Activated CD4-positive, alpha-beta T cell treated with anti-CD3 and anti-CD28 coated beads, Interleukin-2, amount 50 U/mL, for 24 hours (primary cell): ENCODE data around the gene SNTB2.
"Not testable (repeated sequence)": the region's sequence is repeated elsewhere in the genome, so short reads cannot be mapped to it uniquely, and the experiment has no call there.

Experiments used
- DNase-seq, 2 donors: peaks; one replicate each; pipeline ENCODE4 v3.0.0-alpha.2; 2020; ENCODE audit warnings: low read depth in 1 of 2, low spot score in 1 of 2

The SNTB2 gene

GRCh38 chr16:69283851-69284250 is 96.9 kb downstream of the SNTB2 start:
- DNase-seq = no peak

DNA sequence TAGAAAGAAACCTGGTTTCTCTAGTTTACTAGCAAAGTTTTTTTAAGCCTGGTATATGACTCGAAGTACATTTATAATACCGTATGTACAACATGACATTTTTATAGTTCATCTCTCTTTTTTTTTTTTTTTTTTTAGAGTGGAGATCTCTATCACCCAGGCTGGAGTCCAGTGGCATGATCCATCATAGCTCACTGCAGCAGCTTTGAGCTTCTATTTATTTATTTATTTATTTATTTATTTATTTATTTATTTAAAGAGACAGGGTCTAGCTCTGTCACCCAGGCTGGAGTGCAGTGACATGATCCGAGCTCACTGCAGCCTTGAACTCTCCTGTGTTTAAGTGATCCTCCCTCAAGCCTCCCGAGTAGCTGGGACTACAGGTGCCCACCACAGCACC is 98.3 kb downstream of the SNTB2 start:
- DNase-seq = no peak

DNA sequence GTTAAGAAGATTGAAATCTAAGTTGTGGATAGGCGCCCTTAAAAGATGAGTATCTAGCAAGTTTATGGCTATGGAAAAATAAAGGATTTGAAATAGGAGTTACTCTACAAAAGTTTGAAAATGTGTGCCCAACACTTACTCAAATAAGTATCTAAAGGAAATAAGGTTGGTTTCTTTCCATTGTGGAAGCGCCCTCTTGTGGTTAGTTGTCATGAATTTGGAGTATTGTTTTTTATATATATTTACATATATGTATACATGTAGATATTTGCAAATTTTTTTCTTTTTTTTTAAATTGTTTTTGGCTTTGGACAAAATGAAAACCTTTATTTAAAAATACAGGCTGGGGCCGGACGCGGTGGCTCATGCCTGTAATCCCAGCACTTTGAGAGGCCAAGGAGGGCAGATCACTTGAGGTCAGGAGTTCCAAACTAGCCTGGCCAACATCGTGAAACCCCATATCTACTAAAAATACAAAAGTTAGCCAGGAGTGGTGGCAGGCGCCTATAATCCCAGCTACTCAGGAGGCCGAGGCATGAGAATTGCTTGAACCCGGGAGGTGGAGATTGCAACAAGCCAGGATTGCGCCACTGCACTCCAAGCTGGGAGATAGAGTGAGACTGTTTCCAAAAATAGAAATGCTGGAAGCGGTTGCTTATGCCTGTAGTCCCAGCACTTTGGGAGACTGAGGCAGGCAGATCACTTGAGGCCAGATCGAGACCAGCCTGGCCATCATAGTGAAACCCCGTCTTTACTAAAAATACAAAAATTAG is 100.2 kb downstream of the SNTB2 start:
- DNase-seq = peak in 1 of 2 donors; percentile 56

DNA sequence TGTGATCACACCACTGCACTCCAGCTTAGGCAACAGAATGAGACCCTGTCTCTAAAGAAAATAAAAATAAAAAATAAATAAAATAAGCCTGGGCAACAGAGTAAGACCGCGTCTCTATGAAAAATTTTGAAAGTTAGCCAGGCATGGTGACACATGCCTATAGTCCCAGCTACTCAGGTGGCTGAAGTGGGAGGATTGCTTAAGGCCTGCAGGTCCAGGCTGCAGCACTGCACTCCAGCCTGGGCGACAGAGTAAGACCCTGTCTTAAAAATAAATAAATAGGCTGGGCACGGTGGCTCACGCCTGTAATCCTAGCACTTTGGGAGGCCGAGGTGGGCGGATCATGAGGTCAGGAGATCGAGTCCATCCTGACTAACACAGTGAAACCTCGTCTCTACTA is 104.7 kb downstream of the SNTB2 start:
- not testable (repeated sequence) for DNase-seq

DNA sequence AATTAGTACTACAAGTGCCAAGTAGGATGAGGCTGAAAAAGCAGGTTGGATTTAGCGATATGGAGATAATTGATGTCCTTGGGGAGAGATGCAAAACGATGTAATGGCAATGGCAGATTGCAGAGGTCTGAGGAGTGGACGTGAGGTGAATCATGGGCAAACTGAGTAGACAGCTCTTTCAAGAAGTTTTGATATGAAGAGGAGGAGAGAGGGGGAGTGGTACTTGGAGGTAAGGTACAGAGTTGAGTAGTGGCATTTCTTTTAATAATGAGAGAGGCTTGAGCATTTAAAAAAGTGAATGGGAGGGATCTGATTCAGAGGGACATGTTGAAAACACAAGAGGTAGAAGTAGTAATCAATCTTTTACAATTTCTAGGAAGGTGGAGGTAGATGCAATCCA is 106.4 kb downstream of the SNTB2 start:
- DNase-seq = no peak

GRCh38 chr16:69294051-69294450 is 107.1 kb downstream of the SNTB2 start:
- no peak for DNase-seq

DNA sequence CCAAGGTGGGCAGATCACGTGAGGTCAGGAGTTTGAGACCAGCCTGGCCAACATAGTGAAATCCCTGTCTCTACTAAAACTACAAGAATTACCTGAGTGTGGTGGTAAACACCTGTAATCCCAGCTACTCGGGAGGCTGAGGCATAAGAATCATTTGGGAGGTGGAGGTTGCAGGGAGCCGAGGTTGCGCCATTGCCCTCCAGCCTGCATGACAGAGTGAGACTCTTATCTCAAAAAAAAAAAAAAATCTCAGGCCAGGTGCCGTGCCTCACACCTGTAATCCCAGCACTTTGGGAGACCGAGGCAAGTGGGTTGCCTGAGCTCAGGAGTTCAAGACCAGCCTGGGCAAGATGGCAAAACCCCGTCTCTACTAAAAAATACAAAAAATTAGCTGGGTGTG is 109.8 kb downstream of the SNTB2 start:
- not testable (repeated sequence) for DNase-seq

GRCh38 chr16:69298261-69298660 is 111.3 kb downstream of the SNTB2 start:
- no peak for DNase-seq

- no peak for DNase-seq
These were observed 114.2 kb downstream of the SNTB2 start for GRCh38 chr16:69301187-69301586.

GRCh38 chr16:69301861-69302260 is 114.9 kb downstream of the SNTB2 start:
- DNase-seq = no peak

- no peak for DNase-seq
These were observed 115.3 kb downstream of the SNTB2 start for GRCh38 chr16:69302301-69302700.

GRCh38 chr16:69306031-69306430 is 119.1 kb downstream of the SNTB2 start:
- DNase-seq = no peak

DNA sequence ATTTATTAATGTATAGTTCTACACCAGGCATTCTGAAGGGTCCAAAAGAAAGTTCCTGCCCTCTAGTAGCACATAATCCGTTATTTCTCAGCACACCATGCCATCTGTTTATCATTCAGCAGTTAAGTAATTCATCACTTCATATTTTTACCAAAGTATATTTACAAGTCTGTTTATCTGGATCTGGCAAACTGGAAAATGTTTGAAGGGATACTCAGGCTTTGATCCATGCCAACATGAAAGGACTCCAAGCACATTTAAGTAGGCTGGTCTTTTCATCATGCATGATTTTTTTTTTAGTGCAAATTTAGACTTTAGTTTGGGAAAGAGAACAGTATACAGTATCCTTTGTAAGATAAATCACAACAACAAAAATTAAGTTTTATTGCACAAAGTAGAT is 120.1 kb downstream of the SNTB2 start:
- DNase-seq = no peak

GRCh38 chr16:69307856-69308255 is 120.9 kb downstream of the SNTB2 start:
- no peak for DNase-seq

DNA sequence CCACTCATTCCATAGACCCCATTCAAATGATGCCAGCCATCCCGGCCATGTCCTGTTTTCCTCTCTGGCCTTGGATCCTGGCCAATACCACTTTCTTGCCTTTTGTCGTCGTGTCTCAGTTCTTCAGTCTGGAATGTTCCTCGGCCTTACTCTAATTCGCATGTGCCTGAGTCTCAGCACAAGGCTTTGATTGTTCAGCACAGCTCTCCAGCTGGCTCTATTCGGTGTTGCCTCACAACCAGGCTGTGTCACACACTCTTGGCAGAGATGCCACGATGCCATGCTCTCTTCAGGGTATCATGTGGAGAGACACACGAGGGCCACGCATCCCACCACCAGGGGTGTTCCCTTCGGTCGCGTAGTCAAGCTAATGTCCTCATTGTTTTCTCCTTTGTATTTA is 122.4 kb downstream of the SNTB2 start:
- no peak for DNase-seq

DNA sequence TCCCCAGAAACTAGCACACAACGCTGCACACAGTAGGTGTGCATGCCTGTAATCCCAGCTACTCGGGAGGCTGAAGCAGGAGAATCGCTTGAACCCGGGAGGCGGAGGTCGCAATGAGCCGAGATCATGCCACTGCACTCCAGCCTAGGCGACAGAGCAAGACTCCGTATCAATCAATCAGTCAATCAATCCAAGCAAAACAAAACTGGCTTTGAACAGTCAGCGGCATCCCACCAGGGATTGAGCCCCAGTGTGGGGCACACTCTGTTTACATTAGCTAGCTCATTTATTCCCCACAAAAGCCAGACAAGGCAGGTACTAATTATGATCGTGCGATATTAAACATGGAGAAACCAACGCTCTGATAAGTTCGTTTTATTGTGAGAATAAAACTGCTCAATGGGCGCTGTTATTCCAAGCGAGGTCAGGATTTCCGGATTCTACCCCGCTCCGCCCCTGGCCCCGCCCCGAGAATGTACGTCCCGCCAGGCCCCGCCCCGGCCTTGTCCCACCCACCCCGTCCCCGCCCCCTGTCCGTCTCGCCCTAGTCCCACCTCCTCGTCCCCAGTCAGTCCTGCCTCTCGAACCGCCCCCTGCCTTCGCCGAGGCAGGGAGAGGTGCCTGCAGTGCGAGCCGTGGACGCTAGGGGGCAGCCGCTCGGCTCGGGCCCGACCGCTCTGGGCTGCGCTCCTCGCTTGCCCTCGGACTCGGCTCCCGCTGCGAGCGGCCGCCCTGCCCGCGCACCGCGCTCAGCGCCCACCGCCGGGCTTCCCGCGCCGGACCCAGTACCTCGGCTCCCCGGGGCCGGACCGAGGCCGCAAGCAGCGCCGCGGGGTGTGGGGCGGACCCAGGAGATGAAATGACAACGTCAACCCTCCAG is 123.9 kb downstream of the SNTB2 start, which contains the start of gene VPS4A:
Gene VPS4A, plus strand, starts transcription at position 698 of the 880 bp plus-strand sequence. Its CDS starts 162 bp downstream, at position 860.
- peak; percentile 95 to 98 for DNase-seq

DNA sequence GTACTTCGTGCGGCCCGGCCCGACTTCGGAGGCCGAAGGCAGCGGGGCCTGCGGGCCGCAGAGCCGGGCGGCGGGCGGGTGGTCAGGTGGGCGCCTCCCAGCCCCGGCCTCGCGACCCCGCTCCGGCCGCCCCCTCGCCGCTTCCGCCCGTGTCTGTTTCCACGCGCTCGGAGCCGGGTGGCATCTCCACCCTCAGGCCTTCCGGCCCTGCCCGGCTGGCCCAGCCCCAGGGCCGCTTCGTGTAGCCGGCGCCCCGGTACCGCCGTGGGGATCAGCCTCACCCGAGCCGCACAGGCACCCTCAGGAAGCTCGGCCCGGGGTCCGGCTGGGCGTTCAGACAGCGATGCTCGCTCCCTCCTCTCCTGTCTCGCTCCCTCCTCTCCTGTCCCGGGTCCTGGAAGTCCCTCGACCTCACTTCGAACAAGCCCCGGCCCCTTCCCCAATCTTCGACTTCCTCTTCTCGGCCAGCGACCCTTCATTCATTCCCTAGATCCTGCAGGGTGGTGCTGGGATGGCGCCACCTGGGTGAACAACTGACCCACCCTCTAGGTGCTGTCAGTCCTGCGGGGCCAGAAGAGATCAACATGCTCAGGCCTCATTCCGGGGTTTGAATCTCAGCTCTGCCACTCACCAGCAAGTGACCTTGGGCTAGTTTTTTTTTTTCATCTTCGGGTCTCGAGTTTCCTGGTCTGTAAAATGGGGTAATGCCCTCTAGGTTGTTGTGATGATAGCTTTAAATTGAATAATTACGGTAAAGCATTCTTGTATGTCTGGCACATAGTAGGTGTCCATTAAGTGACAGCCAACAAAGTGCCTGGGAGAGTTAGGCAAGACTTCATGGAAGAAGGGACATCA is 124.8 kb downstream of the SNTB2 start:
- peak in 1 of 2 donors; percentile 17 for DNase-seq

DNA sequence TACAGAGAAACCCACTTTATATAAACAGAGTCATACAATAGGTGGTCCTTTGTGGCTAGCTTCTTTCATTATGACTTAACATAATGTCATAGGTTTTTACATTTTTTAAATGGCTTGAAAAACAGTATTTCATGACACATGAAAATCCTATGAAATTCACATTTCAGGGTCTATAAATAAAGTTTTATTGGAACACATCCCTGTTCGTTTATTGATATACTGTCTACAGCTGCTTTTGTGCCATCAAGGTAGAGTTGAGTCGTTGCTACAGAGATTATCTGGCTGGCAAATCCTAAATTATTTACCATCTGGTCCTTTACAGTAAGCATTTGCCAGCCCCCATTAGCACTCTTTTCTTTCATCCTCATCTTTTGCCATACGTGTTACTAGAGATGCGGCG is 126.5 kb downstream of the SNTB2 start:
- no peak for DNase-seq

DNA sequence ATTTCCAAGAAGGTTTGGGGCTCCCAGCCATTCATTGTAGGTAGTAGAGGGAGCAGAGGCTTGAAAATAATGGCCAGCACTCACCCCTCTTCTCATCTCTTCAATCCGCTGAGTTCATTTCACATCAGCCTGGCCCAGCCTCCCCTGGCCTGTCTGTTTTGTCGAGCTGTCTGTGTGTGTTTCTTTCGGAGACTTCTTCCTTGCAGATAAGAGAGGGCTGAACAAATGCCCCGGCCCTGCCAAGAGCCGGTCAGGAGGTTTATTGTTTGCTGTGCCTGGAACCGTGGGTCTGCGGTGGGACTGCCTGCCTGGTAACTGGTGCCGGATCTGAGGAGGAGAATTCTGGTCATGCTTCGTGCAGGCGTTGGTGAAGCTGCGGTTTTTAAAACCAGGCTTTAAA is 127.6 kb downstream of the SNTB2 start:
- DNase-seq = no peak

GRCh38 chr16:69315486-69316311 is 128.7 kb downstream of the SNTB2 start:
- DNase-seq = no peak
